ENCODE measurements around the gene ANGPTL2.

ANGPTL2 gene

DNA sequence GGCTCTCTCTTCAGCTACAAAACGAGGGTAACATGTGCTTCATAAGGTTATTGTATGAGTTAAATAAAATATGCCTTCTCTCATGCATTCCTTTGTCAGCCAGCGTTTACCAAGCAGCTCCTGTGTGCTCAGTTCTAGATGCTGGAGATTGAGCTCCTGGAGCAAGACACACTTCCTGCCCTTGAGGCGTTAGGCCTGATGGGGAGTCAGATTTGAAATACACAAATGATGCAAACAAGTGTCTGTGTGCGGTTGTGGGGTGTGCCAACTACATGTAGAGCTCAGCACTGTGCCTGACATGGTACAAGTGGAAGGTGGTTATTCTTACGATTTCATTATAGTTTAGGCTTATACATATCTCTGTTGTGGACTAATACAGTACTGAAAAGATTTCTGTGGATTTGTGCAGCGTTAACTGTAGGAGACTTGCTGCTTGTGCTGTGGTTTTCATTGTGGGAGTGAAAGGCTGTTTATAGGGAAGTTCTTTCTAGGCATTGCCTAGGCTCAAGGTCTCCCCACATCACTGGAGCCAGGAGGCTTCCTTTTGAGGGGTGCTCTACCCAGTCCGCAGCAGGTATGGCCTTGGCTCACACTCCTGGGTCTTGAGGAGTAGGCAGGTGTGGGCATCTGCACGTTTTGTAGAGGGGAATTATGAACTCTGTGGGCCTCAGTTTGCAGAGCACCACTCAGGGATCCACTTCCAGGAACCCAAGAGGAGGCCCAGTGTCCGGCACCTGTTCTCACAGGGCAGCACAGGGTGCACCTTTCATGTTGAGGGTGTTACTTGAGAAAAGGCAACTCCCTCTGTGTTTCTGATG is 39.8 kb upstream of the ANGPTL2 start:
- Mint-ChIP-seq H3K36me3 (ENCODE audit: low read depth) (no peaks in the 10 kb centered on the region), H3K9me3 (no peaks in the 10 kb centered on the region), H3K27me3 (no peaks in the 10 kb centered on the region), H3K4me1 (ENCODE audit: low read depth) (peaks cover 27% of the 10 kb centered on the region), H3K27ac (no peak overlapping the region), H3K4me3 (no peak overlapping the region)
- no peak for DNase-seq

DNA sequence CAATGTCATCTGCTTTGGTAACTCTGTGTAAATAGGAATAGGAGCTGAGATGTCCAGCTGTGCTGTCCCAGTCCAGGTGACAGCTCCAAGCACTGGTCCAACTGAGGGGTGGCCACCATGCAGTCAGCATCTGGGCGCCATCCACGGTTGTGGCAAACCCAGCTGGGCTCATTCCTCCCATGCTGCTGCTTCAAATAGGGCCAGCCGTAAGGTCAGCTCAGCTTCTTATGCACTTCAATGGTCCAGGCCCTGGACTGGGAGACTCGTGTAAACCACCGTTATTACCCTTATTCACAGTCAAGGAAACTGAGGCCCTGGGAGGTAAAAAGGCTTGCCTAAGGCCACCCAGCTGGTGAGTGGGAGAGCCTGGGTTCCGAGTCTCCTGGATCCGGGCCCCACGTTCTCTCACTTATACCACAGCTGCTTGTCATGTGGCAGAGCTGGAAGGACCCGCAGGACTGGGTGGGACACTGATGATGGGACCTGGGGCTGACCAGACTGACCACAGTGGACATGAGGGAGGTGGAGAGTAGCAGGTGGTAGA is 38.7 kb upstream of the ANGPTL2 start:
- H3K36me3 Mint-ChIP-seq (ENCODE audit: low read depth) = no peaks in the 10 kb centered on the region
- H3K27me3 Mint-ChIP-seq = no peaks in the 10 kb centered on the region
- no peak overlapping the region for H3K27ac Mint-ChIP-seq
- peak; percentile 22 for DNase-seq
- peaks cover 25% of the 10 kb centered on the region for H3K4me1 Mint-ChIP-seq (ENCODE audit: low read depth)
- H3K9me3 Mint-ChIP-seq = no peaks in the 10 kb centered on the region
- no peak overlapping the region for H3K4me3 Mint-ChIP-seq

DNA sequence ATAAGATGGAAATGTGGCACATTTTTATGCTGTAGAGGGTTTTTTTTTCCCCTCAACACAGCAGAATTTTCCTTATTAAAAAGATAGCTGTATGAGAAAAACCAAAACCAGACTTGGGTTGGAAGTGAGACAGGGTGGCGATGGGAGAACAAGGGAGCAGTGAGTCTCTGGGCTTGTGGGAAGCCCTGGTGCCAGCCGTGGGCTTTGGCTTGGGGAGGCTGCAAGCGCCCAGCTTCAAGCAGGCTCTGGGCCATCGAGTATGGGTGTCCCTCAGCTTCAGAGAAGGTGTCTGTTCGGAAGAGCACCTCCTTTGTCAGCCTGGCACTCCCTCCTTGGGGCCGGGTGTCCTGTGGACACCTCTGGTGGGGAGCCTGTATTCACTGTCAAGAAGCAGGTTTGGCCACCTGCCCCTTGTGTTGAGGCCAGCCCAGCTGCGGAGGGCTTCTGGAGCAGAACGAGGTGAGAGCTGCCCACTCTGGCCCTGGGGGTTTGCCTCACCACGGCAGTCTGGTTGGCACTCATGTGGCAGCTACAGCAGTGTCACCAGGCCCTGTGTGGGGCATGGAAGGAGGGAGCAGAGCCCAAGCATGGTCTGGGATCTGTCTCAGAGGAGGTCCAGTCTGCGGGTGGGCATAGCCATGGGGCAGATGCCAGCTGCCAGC is 37.6 kb upstream of the ANGPTL2 start:
- no peaks in the 10 kb centered on the region for H3K27me3 Mint-ChIP-seq
- H3K9me3 Mint-ChIP-seq = no peaks in the 10 kb centered on the region
- no peak overlapping the region for H3K4me3 Mint-ChIP-seq
- DNase-seq = peak; percentile 19
- no peak overlapping the region for H3K27ac Mint-ChIP-seq
- no peaks in the 10 kb centered on the region for H3K36me3 Mint-ChIP-seq (ENCODE audit: low read depth)
- H3K4me1 Mint-ChIP-seq (ENCODE audit: low read depth) = peaks cover 29% of the 10 kb centered on the region

DNA sequence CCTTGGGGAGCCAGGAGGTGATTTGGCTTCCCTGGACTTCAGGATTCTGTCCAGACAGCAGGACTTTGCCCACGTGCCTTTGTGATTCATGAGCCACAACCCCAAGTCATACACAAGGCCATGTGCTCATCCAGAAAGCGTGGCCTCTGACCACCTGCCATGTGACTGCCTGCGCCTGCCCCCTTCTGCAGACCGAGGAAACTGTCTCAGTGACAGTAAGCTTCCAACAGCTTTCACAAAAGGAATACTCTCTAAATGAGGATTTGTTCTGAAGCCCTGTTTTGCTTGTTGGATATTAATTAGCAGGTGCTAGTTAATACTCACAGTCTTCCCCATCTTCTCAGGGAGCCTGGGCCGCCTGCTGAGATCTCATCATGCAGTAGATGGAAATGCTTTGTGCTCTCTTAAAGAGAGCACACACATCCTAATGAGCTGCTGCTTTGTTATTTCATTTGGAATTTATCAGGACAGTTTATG is 36.9 kb upstream of the ANGPTL2 start:
- Mint-ChIP-seq H3K4me1 (ENCODE audit: low read depth) (peaks cover 37% of the 10 kb centered on the region), H3K9me3 (no peaks in the 10 kb centered on the region), H3K27me3 (no peaks in the 10 kb centered on the region), H3K36me3 (ENCODE audit: low read depth) (no peaks in the 10 kb centered on the region), H3K4me3 (no peak overlapping the region), H3K27ac (no peak overlapping the region)
- no peak for DNase-seq

DNA sequence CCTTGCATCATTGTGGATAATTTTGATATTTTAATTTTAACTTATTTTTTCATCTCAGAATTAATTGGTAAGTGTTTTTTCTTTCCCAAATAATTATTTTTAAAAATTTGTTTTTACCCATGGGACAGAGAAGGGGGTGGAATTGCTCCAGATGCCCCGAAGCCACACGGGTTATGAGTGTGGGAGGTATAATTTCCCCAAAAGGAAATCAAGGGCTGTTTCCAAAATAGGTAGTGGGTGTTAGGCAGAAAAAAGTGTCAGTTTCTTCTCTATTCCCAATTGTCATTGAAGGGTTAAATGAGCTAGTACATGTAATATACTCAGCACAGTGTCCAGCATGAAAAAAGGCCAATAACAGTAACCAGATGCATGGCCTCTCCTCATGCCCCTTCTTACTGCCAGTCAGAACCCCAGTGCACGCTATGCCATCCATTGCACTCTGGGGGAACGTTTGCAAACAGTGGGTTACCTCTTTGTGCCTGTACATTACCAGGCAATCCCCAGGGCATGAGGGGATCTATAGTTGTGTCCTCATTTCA is 36.4 kb upstream of the ANGPTL2 start:
- Mint-ChIP-seq H3K27ac (no peak overlapping the region), H3K27me3 (no peaks in the 10 kb centered on the region), H3K4me3 (no peak overlapping the region), H3K36me3 (ENCODE audit: low read depth) (no peaks in the 10 kb centered on the region), H3K9me3 (no peaks in the 10 kb centered on the region), H3K4me1 (ENCODE audit: low read depth) (peaks cover 40% of the 10 kb centered on the region)
- DNase-seq = no peak

DNA sequence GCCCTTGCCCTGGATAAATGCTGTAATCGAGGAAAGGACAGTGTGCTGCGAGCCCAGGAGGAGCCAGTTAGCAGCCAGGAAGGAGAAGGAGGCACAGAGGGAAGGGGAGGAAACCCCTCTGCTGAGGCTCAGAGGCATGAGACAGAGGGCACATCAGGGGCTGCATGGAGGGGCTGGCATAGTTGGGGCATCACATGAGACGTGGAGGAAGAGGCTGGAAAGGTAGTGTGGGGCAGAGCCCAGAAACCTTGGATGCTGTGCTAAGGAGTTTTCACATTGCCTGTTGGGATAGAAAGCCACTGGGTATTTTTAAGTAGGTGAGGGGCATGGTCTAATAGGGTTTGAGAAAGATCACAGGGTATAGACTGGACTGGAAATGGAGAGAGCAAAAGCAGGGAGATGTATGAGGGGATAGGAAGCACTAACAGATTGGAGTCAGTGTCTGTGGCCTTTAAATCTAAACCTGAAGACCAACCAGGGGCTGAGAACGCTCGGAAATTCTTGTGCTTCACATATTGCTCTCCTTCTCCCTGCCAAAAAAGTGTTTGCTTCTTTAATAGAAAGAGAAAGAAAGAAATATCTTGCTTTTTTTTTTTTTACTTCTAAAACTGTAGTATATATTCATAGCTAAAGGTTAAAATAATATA is 33.0 kb upstream of the ANGPTL2 start:
- no peak overlapping the region for H3K4me3 Mint-ChIP-seq
- no peaks in the 10 kb centered on the region for H3K9me3 Mint-ChIP-seq
- no peaks in the 10 kb centered on the region for H3K36me3 Mint-ChIP-seq (ENCODE audit: low read depth)
- peaks cover 21% of the 10 kb centered on the region for H3K4me1 Mint-ChIP-seq (ENCODE audit: low read depth)
- H3K27ac Mint-ChIP-seq = no peak overlapping the region
- DNase-seq = no peak
- no peaks in the 10 kb centered on the region for H3K27me3 Mint-ChIP-seq

DNA sequence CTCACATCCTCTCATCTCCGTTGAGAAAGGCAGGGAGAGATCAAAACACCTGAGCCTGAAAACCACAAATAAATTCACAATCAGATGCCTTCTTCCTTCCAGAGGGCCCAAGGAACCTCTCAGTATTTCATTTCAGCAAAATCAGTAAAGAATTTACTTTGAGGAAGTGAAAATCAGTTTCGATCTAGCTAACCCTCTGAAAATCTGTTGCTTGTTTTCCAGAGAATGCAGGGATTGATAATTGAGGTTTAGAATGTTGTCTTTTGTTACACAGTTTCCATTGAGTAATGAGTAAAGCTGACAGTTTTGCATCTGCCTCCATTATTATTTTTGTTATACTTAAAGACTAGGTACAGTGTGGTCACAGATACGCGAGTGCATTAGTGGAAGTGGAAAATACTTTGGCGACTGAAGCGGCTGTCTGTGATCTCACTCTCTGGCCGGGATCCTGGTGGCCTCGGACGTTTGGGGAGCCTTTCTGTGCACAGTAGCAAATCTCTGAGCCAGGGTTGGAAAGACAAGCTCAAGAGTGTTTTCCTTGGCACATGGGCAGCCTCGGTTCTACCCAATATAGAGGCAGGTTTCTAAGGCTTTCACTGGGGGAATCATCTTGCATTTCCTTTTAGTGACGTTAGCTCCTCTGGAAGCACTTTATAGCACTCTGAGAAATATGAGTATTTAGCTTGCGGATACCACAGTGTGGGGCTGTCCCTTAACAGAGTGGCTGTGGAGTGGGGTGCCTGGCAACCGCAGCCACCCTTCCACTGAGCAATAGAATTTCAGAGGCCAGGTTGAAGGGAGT is 32.2 kb upstream of the ANGPTL2 start:
- no peak overlapping the region for H3K4me3 Mint-ChIP-seq
- no peaks in the 10 kb centered on the region for H3K9me3 Mint-ChIP-seq
- peaks cover 20% of the 10 kb centered on the region for H3K4me1 Mint-ChIP-seq (ENCODE audit: low read depth)
- peak overlapping the region; percentile 86 for H3K27ac Mint-ChIP-seq
- H3K27me3 Mint-ChIP-seq = no peaks in the 10 kb centered on the region
- H3K36me3 Mint-ChIP-seq (ENCODE audit: low read depth) = no peaks in the 10 kb centered on the region
- DNase-seq = peak; percentile 29

DNA sequence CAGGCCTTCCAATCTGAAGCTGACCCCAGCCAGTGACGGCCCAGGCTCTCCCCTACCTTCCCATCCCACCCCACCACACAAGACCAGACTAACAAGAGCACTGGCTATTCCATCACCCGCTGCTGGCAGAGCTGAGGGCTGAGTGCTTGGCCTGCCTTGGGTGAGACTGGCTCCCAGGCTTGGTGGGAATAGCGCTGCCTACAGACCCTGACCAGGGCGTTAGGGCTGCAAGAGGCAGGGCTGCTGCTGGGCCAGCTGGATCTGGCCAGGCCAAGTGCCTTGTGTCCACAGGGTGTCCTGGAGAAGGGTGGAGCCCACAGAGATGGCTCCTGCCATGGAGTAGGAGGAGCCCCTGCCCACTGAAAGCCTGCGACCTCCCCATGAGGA is 31.6 kb upstream of the ANGPTL2 start:
- H3K4me1 Mint-ChIP-seq (ENCODE audit: low read depth) = peaks cover 18% of the 10 kb centered on the region
- H3K4me3 Mint-ChIP-seq = no peak overlapping the region
- no peaks in the 10 kb centered on the region for H3K9me3 Mint-ChIP-seq
- peak; percentile 26 for DNase-seq
- peak overlapping the region; percentile 35 for H3K27ac Mint-ChIP-seq
- H3K36me3 Mint-ChIP-seq (ENCODE audit: low read depth) = no peaks in the 10 kb centered on the region
- no peaks in the 10 kb centered on the region for H3K27me3 Mint-ChIP-seq

DNA sequence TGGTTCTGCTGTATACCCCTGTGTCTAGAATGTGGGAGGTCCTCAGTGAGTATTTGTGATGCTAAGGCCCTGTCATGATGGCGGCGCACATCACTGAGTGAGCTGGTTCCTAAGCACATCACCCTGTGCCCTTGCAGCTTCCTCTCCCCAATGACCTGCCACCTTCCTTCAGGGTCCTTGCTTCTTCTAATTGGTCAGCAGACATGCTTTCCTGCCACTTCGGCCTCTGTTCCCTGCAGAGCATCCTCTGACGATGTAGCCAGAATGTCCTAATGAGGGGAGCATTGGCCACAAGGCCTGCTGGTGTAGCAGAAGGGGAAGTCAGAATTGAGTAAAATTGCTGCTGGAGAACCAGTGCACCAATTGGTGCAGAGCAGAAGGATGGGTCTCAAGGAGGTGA is 31.1 kb upstream of the ANGPTL2 start:
- no peak overlapping the region for H3K4me3 Mint-ChIP-seq
- no peaks in the 10 kb centered on the region for H3K36me3 Mint-ChIP-seq (ENCODE audit: low read depth)
- H3K4me1 Mint-ChIP-seq (ENCODE audit: low read depth) = peaks cover 18% of the 10 kb centered on the region
- H3K27ac Mint-ChIP-seq = no peak overlapping the region
- H3K9me3 Mint-ChIP-seq = no peaks in the 10 kb centered on the region
- H3K27me3 Mint-ChIP-seq = no peaks in the 10 kb centered on the region
- peak; percentile 6 for DNase-seq

DNA sequence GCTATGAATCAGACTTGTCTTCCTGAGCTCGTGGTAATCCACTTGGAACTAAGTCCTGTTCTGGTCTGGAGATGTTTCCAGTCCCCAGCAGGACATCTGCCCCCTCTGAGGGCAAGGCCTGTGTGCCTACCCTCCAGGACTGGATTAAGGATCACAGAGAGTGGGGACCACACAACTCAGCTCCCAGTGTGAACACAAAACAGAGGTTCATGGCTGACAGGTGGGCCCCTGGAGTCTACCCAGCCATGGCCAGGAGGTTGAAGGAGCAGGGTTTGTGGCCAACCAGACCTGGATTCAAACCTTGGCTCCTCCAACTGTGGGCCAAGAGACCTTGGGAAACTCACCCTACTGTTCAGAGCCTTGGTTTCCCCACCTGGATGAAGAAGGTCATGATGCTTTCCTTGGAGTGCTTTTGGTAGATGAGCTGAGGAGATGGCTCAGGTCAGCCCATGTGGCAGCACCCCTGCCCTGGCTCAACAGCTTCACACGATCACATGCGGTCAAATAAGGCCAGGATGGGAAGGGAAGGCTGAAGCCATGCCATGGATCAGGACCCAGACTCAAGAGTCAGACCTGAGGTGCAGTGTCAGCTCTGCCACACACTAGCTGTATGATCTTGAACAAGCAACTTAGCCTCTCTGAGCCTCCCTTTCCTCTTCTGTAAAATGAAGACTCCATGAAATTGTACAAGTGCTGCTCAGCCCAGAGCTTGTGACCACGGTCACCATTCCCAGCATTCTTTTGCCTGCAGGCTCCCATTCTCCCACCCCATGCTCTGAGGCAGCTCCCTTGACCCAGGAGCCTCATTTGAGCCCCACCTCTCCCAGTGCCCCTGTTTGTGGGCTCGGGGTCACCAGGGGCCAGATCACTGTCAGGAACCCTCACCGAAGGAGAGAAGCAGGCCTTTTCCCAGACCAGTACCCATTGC is 27.3 kb upstream of the ANGPTL2 start:
- Mint-ChIP-seq H3K9me3 (no peaks in the 10 kb centered on the region), H3K4me3 (no peak overlapping the region), H3K36me3 (ENCODE audit: low read depth) (no peaks in the 10 kb centered on the region), H3K4me1 (ENCODE audit: low read depth) (peaks cover 10% of the 10 kb centered on the region), H3K27ac (no peak overlapping the region), H3K27me3 (peaks cover 6% of the 10 kb centered on the region)
- no peak for DNase-seq

DNA sequence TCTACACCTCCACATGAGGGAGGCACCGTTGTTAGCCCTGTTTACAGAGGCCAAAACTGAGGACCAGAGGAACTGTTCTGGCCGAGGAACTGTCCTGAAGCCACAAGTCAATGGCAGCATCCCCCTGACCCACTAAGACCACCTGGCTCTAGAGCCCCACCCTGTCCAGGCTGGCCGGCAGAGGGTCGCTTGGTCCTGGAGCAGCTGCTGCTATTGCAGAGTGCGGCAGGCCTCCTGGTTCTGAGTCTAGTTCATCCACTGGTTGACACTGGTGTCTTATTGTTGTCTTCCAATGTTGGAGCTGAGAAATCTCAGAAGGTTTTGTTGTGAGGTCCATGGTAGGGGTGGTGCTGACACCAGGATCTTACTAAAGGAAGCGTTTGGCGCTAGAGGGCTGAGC is 26.6 kb upstream of the ANGPTL2 start:
- no peak for DNase-seq
- no peaks in the 10 kb centered on the region for H3K9me3 Mint-ChIP-seq

DNA sequence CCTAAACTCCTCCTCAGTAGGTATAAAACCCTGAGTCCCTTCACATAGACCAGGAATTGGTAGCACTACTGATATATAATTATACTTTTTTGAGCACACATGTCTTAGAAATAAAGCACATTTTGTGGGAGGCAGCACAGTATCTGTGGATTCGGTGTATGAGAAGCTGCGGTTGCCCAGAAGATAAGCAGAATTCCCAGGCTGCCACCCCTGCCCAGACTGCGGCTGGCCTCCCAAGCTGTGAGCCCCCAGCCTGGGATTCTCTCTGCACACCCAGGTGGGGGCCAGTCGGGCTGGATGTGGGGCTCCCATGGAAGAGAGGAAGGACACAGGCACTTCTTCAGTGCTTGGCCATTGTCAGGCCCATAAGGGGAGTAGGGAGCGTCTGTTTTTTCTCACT is 25.6 kb upstream of the ANGPTL2 start:
- H3K36me3 Mint-ChIP-seq (ENCODE audit: low read depth) = no peaks in the 10 kb centered on the region
- peaks cover 6% of the 10 kb centered on the region for H3K27me3 Mint-ChIP-seq
- DNase-seq = no peak
- no peak overlapping the region for H3K27ac Mint-ChIP-seq
- no peak overlapping the region for H3K4me3 Mint-ChIP-seq
- H3K9me3 Mint-ChIP-seq = no peaks in the 10 kb centered on the region
- H3K4me1 Mint-ChIP-seq (ENCODE audit: low read depth) = no peaks in the 10 kb centered on the region

More for the DNA sequence above, 26.6 kb upstream of the ANGPTL2 start:
- H3K27ac Mint-ChIP-seq = no peak overlapping the region
- H3K4me1 Mint-ChIP-seq (ENCODE audit: low read depth) = peaks cover 3% of the 10 kb centered on the region
- H3K36me3 Mint-ChIP-seq (ENCODE audit: low read depth) = no peaks in the 10 kb centered on the region
- no peak overlapping the region for H3K4me3 Mint-ChIP-seq
- H3K27me3 Mint-ChIP-seq = peaks cover 6% of the 10 kb centered on the region

DNA sequence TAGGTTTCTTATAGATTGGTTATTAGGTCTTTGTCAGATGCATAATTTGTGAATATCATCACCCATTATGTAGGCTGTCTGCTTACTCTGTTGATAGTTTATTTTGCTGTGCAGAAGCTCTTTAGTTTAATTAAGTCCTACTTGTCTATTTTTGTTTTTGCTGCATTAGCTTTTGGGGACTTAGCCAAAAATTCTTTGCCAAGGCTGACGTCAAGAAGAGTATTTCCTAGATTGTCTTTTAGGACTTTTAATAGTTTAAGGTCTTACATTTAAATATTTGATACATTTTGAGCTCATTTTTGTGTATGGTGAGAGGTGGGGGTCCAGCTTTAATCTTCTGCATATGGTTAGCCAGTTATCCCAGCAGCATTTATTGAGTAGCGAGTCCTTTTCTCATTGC is 24.8 kb upstream of the ANGPTL2 start:
- H3K27ac Mint-ChIP-seq = no peak overlapping the region
- no peak overlapping the region for H3K4me3 Mint-ChIP-seq
- DNase-seq = no peak
- H3K4me1 Mint-ChIP-seq (ENCODE audit: low read depth) = no peaks in the 10 kb centered on the region
- no peaks in the 10 kb centered on the region for H3K9me3 Mint-ChIP-seq
- no peaks in the 10 kb centered on the region for H3K36me3 Mint-ChIP-seq (ENCODE audit: low read depth)
- peaks cover 6% of the 10 kb centered on the region for H3K27me3 Mint-ChIP-seq

Measured in activated T-cell treated with anti-CD3 and anti-CD28 coated beads, Interleukin-2, amount 50 U/mL, for 24 hours (primary cell).